ENCODE measurements around the gene CDH10.

Gene CDH10

DNA sequence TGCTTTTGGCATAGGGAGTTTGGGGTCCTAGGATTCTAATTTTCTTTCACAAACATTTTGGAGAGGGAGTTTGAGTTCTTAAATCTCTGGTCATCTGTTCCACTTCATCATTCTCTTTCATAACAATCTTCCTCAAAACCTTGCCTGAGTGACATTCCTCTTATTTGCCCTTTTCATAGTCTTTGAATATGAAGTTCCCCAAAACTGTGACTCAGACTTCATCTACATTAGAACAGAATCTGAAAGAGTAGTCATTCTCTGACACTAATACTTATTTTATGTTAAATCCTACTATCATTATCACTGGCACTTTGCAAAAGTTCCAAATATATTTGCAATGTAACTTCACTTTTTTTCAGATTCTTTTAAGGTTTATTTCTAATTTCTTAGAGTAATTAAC lies 163.8 kb downstream of the CDH10 start:
- DNase-seq (ENCODE audit: low spot score): no peak

DNA sequence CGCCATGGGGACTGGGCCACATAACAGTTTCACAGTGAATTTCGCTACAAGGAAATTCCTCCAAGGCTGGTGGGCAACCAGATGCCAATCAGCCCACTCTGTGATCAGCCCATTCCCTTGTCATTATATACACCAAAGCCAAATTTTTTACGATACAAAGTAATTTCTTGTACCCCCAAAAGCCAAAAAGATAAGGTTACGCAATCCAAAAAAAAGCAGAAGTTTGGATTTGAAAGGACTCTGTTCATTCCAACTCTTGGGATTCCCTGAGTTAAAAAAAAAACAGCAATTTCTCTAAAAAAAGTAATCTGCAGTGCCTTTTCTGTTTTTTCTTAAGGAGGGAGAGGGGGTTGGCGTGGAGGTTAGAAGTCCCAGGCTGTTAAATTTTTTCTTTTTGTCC lies 166.8 kb downstream of the CDH10 start:
- no peak for DNase-seq (ENCODE audit: low spot score)

DNA sequence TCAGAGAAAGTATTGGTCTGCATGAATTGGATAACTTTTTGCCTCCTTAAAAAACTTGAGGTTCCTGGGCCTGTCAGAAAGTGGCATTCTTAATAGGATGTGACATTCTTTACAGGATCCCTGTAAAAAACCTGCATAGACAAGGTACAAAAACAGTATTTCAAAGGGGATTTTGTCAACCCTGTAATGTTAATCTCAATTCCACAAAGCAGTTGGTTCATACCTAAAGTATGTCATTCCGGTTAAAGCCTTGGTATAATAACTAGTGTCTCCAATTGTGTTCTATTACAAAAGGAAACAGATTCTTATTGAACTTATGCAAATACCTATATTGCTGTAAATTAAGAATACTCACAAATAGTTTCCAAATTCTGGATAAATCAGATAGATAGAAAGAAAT lies 169.7 kb downstream of the CDH10 start:
- DNase-seq (ENCODE audit: low spot score): no peak

DNA sequence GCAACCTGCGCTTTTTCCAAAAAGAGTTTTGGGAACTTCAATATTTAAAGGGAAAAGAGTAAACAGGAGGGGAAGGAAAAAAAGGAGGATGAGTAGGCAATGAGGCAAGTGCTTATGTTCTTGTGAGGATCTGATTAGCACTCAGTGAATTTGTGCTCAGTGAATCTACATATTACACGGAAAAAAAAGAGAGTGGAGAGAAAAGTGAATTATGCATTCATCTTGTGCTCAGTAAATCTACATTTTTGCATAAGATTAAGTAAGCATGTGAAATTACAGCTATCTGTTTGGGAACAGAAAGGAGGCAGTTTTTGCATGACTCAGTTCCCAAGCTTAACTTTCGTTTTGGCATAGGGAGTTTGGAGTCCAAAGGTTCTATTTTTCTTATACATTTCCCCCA lies 170.1 kb downstream of the CDH10 start:
- no peak for DNase-seq (ENCODE audit: low spot score)

DNA sequence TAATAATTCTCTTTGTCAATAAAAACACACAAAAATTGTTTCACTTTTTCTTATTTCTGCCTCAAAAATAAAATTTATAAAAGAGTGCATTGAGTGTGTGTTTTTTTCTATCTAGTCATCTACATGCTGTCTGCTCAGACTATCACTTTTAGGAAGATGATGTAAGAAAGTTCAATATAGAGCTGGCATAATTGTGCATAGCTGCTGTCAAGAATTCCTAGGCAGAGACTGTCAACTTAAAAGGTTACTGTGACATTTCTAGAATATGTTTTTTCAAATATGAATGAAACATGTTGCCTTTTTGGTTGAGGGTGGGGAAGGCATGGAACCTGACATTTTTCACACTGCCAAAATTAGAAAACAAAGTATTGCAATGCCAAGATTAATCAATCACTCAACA lies 172.3 kb downstream of the CDH10 start:
- DNase-seq (ENCODE audit: low spot score): no peak

DNA sequence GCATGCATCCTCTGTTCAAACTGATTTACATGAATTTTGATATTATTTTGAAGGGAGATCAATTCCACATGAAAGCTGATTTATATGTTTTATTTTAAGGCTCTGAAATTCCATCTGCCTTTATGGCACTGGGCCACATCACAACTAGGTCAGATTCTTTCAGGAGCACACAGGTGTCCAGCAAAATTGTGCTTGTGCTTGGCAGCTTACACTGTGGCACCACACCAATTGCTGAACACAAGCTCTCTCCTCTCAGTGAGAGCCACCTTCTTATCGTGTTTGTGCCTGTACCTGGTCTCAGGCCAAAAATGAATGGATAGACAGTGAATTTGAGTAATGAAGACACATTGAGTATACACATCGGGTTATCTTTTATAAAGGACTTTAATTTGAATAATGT lies 200.4 kb downstream of the CDH10 start:
- DNase-seq (ENCODE audit: low spot score): no peak

DNA sequence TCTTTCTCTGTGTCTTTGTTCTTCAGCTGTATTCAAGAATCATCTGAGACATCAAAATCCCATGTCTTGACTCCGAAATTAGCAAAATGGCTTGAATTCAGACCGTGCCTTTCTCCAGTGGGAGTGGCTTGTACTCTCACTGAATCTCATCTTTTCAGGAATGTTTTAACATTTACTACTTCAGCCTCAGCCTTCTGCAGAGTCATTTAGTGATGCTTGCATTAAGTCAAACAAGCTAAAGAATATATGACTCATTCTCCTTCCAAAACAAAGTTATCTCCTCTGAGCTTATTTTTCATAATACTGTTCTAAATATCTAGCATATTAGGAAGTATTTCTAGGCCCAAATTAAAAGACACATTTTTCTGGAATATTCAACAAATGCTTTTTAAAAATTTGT lies 205.3 kb downstream of the CDH10 start:
- DNase-seq (ENCODE audit: low spot score): no peak
